ENCODE measurements around the gene FAM78A.

The FAM78A gene

GRCh38 chr9:131302244-131303075, 26.1 kb upstream of the FAM78A start:
- no peak overlapping the region for H3K4me3 ChIP-seq (replicated peaks; ENCODE audit: low read depth, low read length)
- TF ChIP-seq CTCF (IDR thresholded peaks at IDR 0.05; ENCODE audit: low read length, missing control alignments): no peak
- DNase-seq (ENCODE audit: low read depth): no peak

GRCh38 chr9:131300444-131300843, 24.1 kb upstream of the FAM78A start:
- no peak overlapping the region for H3K4me3 ChIP-seq (replicated peaks; ENCODE audit: low read depth, low read length)
- TF ChIP-seq CTCF (IDR thresholded peaks at IDR 0.05; ENCODE audit: low read length, missing control alignments): no peak
- DNase-seq (ENCODE audit: low read depth): no peak

- DNase-seq (ENCODE audit: low read depth): no peak
- no peak overlapping the region for H3K4me3 ChIP-seq (replicated peaks; ENCODE audit: low read depth, low read length)
- TF ChIP-seq CTCF (IDR thresholded peaks at IDR 0.05; ENCODE audit: low read length, missing control alignments): no peak
Measured at GRCh38 chr9:131299961-131300347, 23.6 kb upstream of the FAM78A start.

- no peak overlapping the region for H3K4me3 ChIP-seq (replicated peaks; ENCODE audit: low read depth, low read length)
- TF ChIP-seq CTCF (IDR thresholded peaks at IDR 0.05; ENCODE audit: low read length, missing control alignments): no peak
- no peak for DNase-seq (ENCODE audit: low read depth)
Measured at GRCh38 chr9:131299346-131299960, 23.1 kb upstream of the FAM78A start.

GRCh38 chr9:131298816-131299215, 22.5 kb upstream of the FAM78A start:
- no peak overlapping the region for H3K4me3 ChIP-seq (replicated peaks; ENCODE audit: low read depth, low read length)
- no peak for DNase-seq (ENCODE audit: low read depth)
- TF ChIP-seq CTCF (IDR thresholded peaks at IDR 0.05; ENCODE audit: low read length, missing control alignments): no peak

- TF ChIP-seq CTCF (IDR thresholded peaks at IDR 0.05; ENCODE audit: low read length, missing control alignments): no peak
Measured at GRCh38 chr9:131298341-131298740, 22.0 kb upstream of the FAM78A start.

More at GRCh38 chr9:131298341-131298740, 22.0 kb upstream of the FAM78A start:
- no peak for DNase-seq (ENCODE audit: low read depth)
- H3K4me3 ChIP-seq (replicated peaks; ENCODE audit: low read depth, low read length): no peak overlapping the region

Measured in fibroblast of pulmonary artery (primary cell).